ENCODE data around the gene KPNA4. TPM values are rescaled to one million over a fixed set of nuclear protein-coding genes. Genes with fewer than 3 reads are reported as not detected.

The KPNA4 gene
- total RNA-seq, 1 experiment from 2014 or later = 76.7 TPM

DNA sequence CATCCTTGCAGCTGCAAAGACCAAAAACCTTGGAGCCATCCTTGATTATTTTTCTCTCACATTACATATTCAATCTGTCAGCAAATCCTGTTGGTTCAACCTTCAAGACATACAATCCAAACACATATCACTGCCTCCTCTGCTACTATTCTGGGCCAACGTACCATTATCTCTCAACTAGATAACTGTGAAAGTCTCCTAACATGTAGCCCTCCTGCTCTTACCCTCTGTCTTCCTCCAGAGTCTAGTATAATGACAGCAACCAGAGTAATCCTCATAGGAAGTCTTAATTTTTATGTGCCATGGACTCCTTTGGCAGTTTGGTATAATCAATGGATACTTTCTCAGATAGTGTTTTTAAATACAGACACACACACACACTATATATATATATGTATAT is 27.6 kb downstream of the KPNA4 start:
- no peaks in the 10 kb centered on the region for H3K23me2 ChIP-seq (ENCODE audit: insufficient read length, low read depth, low read length, poor library complexity, severe bottlenecking)
- H2BK20ac ChIP-seq (ENCODE audit: low read depth, low read length, poor library complexity, severe bottlenecking) = no peak overlapping the region
- Mint-ChIP-seq H3K27ac (peak overlapping the region in 1 of 3 experiments; percentile 3; a peak in 1 of 7 replicates), H3K4me1 (peaks cover 12 to 14% of the 10 kb centered on the region in 2 experiments), H3K9me3 (no peaks in the 10 kb centered on the region), H3K4me3 (no peak overlapping the region), H3K27me3 (ENCODE audit: low read depth) (no peaks in the 10 kb centered on the region), H3K36me3 (ENCODE audit: insufficient read depth in 1 of 3, low read depth in 3 of 3) (peaks cover 1 to 19% (median 4%) of the 10 kb centered on the region in 3 experiments; a peak in 5 of 7 replicates)
- WGBS (ENCODE audit: extremely low coverage, insufficient read length, low lambda C conversion rate) = no CpG with 5 or more reads among the region's 1 CpG
- H2AFZ ChIP-seq (ENCODE audit: low read length) = no peak overlapping the region
- H4K8ac ChIP-seq (replicated peaks; ENCODE audit: insufficient read length, low read depth, low read length) = no peak overlapping the region
- H4K20me1 ChIP-seq (ENCODE audit: control insufficient read depth, insufficient read depth, insufficient read length) = no peaks in the 10 kb centered on the region
- no peaks in the 10 kb centered on the region; the same call in 1 of the 2 replicates for H3K4me1 ChIP-seq (ENCODE audit: insufficient read depth, low read length)
- H3T11ph ChIP-seq (ENCODE audit: low read length) = no peak overlapping the region
- TF ChIP-seq, protein P1, sequence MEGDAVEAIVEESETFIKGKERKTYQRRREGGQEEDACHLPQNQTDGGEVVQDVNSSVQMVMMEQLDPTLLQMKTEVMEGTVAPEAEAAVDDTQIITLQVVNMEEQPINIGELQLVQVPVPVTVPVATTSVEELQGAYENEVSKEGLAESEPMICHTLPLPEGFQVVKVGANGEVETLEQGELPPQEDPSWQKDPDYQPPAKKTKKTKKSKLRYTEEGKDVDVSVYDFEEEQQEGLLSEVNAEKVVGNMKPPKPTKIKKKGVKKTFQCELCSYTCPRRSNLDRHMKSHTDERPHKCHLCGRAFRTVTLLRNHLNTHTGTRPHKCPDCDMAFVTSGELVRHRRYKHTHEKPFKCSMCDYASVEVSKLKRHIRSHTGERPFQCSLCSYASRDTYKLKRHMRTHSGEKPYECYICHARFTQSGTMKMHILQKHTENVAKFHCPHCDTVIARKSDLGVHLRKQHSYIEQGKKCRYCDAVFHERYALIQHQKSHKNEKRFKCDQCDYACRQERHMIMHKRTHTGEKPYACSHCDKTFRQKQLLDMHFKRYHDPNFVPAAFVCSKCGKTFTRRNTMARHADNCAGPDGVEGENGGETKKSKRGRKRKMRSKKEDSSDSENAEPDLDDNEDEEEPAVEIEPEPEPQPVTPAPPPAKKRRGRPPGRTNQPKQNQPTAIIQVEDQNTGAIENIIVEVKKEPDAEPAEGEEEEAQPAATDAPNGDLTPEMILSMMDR (conservative IDR thresholded peaks at IDR 0.05) = no peak
- no peak overlapping the region for H3K23ac ChIP-seq (ENCODE audit: insufficient read length, low read depth, low read length)
- H4K5ac ChIP-seq (ENCODE audit: insufficient read length, low read depth, low read length) = no peak overlapping the region
- H2BK12ac ChIP-seq (ENCODE audit: insufficient read length, low read depth, low read length) = no peak overlapping the region
- no peak for DNase-seq
- H3K56ac ChIP-seq (ENCODE audit: insufficient read length, low read depth, low read length) = no peak overlapping the region
- H3K79me2 ChIP-seq (ENCODE audit: insufficient read depth, low read length) = peaks cover 8% of the 10 kb centered on the region; the same call in 1 of the 2 replicates
- no peak overlapping the region for H3K4me2 ChIP-seq (ENCODE audit: insufficient read depth, insufficient read length, low read length)
- no peak overlapping the region for H2AK5ac ChIP-seq (ENCODE audit: insufficient read length, low read length)
- no peaks in the 10 kb centered on the region for H3K9me3 ChIP-seq (ENCODE audit: control insufficient read depth, low read depth, low read length)
- H3K4ac ChIP-seq (ENCODE audit: low read depth, low read length) = no peak overlapping the region
- no peaks in the 10 kb centered on the region for H3K27me3 ChIP-seq (ENCODE audit: insufficient read depth, low read length)
- H3K79me1 ChIP-seq (ENCODE audit: insufficient read depth, low read depth, low read length, poor library complexity, severe bottlenecking) = peaks cover 3% of the 10 kb centered on the region
- no peak overlapping the region for H2BK5ac ChIP-seq (ENCODE audit: insufficient read length, low read length)
- no peak overlapping the region for H3K27ac ChIP-seq (ENCODE audit: insufficient read length, low read depth, low read length)
- no peak overlapping the region for H2BK120ac ChIP-seq (ENCODE audit: low read depth, low read length, poor library complexity, severe bottlenecking)
- H2BK15ac ChIP-seq (ENCODE audit: low read depth, low read length) = no peak overlapping the region
- H4K91ac ChIP-seq (ENCODE audit: insufficient read length, low read depth, low read length) = no peak overlapping the region
- no peak overlapping the region for H3K14ac ChIP-seq (ENCODE audit: insufficient read depth, low read length)
- no peak overlapping the region for H3K18ac ChIP-seq (ENCODE audit: insufficient read length, low read depth, low read length)
- H3K9ac ChIP-seq (ENCODE audit: extremely low read depth, insufficient read length, low read length) = no peak overlapping the region
